ENCODE measurements around the gene GJC2. TPM values are rescaled to one million over a fixed set of nuclear protein-coding genes. Genes with fewer than 3 reads are reported as not detected.

Gene GJC2
- total RNA-seq, 1 donor from 2014 or later: 1.2 TPM

- DNase-seq: no peak
Observed at GRCh38 chr1:228145463-228146416, 4.0 kb upstream of the GJC2 start.

DNA sequence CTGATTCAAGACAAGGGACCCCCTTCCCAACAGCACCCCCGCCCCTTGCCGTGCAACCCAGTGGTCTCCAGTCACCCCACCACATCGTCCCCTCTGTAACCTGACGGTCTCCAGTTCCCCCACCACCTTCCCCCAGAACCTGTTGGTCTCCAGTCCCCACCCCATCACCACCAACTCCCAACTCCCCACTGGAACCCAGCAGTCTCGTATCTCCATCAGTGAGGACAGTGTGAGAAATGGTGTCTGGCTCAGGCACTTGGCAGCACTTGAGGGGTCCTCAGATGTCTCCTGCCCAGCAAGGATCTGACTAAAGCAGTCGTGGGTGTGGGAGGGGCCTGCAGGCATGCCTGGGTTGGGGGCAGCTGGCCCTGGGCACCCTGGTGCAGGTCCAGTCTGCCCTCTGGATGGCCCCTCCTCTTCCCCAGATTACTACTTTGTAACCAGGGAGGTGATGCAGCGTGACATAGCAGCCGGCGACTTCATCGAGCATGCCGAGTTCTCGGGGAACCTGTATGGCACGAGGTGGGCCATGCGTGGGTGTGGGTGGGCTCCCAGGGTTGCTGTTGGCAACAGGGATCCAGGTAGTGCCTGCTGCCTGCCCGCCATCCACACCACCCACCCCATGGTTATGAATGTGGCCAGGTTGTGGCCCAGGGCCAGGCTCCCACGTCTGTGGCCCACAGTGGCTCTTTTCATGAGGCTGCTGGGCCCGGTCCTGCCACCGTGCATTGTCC, 3.1 kb upstream of the GJC2 start:
- no peak for DNase-seq

GRCh38 chr1:228147151-228147693, 2.5 kb upstream of the GJC2 start:
- no peak for DNase-seq

DNA sequence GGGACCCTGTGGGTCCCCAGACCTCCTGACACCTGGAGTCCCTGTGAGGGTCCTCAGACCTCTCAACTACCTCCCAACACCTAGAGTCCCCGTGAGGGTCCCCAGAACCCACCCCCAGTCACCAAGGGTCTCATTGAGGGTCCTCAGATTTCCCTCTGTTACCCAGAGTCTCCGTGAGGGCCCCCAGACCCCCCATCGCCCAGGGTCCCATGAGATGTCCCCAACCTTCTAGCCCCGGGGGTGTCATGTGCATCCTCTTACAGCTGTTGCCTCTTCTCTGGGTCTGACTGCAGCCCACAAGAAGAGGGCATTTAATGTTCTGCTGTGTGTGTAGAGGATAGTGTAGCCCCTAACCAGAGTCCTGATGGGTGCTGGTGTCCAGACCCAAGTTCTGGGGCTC, 2.0 kb upstream of the GJC2 start:
- DNase-seq: no peak

DNA sequence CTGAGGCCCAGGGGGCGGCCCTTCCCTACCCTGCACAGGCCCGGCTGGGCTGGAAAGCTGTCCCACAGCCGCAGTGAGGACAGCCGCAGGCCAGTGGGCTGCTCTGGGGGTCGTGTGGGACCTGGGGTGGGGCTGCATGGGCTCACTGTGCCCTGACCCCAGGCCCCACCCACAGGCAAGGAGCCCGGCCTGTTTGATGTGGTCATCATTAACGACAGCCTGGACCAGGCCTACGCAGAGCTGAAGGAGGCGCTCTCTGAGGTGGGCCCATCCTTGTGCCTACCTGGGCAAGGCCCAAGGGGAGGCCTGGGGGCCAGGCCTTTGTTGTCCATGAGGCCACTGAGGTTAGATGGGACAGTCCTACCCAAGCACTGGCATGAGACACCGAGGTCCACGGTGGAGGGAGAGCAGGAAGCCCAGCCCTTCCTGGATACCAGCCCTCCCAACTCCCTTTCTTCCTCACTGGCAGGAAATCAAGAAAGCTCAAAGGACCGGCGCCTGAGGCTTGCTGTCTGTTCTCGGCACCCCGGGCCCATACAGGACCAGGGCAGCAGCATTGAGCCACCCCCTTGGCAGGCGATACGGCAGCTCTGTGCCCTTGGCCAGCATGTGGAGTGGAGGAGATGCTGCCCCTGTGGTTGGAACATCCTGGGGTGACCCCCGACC, 1.4 kb upstream of the GJC2 start:
- DNase-seq: no peak

- no peak for DNase-seq
Observed at GRCh38 chr1:228148935-228149405, 760 bp upstream of the GJC2 start.

DNA sequence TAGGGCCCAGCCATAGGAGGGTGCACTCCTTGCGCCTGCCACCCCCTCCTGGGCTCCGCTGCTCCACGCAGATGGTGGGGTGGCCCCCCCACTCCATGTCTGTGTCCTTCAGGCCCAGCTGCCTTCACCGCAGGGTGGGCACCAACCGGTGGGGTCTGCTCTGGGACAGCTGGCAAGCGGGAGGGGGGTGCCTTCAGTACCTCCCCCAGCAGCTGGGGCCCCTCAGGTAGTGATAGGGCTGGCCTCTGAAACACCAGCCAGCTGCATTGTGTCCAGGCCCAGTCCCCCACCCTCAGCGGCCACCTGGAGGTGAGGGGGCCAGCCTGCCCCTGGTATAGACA, 360 bp downstream of the GJC2 start:
- no peak for DNase-seq

DNA sequence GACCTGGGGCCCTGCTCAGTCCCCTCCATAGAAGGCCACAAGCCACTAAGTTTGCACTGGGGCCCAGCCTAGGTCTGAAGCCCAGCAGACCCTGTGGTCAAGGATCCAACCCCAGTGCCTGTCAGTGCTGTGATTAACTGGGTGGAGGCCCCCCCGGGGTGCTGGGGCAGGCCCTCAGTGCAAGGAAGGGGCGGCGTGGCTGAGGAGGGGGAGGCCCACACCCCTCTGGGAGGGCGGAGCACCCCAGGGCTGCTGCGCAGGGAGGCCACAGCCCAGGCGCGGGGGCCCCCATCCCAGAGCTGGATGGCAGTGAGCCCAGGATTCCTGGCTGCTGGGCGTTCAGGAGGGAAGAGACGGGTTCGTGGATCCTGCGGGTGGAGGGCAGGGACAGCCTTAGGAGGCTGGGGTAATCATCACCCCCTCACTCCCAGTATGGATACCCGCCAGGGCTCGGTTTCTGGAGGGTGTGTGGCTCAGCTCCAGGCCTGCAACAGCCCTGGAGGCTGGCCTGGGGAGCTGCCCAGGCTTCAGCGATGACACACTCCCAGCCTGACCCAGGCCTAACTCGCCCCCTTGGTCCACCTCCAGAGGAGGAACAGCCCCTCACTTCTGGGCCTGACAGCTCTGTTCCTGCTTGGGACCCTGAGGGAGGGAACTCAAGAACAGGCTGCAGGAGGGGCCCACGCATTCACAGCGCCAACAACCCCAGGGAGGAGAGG, 890 bp downstream of the GJC2 start:
- DNase-seq: peak; percentile 64

- DNase-seq: no peak
Observed at GRCh38 chr1:228151180-228151925, 1.6 kb downstream of the GJC2 start.

DNA sequence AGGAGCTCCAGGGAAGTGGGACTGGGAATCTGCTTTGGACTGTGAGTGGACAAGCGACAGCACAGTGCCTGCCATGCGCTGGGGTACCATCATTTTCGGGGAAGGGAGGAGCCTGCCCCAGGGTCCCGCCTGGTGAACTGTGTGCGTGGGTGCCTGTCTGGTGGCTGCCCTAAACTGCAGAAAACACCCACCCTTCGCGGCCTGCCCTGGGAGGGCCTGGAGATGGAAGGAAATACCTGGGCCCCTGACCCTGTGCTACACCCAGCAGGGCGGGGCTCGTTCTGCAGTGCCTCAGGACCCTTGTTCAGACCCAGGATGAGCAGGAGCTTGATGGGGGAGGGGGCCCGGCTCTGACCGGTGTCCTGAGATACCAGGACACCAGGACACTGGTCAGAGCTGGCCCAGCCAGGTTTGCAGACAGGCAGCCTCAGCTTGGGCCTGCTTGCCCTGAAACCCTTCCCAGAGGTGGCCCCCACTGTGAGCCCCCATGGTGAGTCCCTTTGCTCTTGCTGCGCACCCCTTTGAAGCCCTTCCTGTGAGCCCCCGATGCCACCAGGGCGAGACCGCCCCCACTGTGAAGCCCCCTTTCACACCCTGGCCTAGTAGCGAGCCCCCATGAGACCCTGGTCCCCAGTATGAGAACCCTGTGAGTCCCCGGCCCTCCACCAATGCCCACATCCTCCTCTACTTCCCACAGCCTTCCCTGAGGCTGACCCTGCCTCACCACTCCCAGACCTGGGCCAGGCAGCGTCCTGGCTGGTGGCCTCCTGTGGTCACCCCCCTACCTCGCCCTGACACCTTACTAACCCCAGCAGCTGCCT, 2.6 kb downstream of the GJC2 start:
- DNase-seq: no peak

- DNase-seq: no peak
Observed at GRCh38 chr1:228152918-228153258, 3.2 kb downstream of the GJC2 start.

- DNase-seq: no peak
Observed at GRCh38 chr1:228154021-228154669, 4.4 kb downstream of the GJC2 start.

DNA sequence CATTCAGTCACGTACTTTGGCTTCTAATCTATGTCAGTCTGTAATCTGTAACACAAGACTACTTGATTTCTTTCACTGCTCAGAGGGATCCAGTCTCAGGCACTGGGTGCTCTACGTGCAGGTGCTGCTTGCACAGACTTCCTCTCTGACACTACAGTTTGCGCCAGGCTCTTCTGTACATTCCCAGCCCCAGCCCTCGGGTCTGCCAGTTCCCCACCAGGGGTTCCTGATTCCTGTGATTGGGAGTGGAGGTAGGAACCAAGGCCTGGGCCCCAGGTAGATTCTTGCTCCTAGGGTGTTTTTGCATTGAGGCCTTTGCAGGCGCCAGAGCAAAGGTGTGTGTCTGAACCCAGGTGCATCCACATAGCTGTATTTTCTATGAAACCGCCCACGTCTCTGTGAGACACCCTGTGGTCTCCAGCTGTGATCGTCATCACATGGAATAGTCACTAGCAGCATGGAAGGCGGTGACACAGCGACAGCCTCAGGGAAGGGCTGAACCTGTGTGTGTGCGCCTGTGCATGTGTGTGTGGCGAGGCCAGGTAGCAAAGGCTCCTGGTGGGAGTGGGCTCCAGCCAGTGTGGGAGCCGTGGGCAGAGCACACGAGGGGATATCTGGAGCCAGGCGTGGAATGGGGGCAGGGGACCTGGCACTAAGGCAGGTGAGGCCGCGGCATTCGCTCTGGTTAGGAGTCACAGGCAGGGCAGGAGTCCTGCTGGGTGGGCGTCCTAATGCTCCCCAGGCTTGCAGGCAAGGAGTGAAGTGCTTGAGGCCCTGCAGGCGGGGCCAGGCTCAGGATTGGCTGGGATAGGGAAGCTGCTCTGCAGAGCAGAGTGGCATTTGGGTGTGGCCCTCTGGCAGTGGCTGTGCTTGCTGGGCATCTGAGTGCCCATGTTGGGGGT, 5.2 kb downstream of the GJC2 start:
- DNase-seq: no peak

DNA sequence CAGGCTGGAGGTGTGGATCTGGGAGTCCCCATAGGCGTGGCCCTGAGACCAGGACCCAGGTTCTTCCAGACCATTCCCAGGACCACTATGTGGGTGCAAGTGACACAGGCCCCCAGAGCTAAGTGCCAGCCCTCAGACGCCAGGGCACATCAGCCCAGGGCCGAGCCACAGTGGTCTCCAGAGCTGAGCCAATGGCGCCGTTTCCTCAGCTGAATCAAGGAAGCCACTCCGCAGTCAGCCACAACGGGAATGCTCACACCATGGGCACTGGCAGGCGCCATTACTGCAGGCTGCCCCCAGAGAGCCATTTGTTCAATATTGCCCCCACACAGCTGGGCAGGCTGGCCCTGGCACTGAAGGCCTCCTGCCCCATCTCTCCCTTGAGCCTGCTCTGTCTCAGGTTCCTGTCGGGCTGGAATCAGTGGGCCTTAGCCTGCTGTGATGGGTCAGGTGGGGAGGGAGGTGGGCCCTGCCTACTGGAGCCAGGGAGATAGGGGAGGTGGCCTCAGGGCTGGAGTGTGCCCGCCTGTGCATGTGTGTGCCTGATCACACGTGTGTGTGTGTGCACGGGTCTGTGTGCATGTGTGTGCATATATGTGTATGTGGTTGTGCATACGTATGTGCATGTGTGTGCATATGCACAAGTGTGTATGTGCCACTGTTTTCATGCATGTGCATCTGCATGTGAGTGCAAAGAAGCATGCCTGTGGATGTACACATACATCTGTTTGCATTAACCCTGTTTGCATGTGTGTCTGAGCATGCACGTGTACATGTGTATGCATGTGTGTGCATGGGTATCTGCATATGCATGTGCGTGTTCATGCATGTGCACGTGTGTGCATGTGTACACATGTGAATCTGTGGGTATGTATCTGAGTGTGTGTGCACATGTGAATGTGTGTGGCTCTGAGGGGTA, 6.1 kb downstream of the GJC2 start:
- no peak for DNase-seq

DNA sequence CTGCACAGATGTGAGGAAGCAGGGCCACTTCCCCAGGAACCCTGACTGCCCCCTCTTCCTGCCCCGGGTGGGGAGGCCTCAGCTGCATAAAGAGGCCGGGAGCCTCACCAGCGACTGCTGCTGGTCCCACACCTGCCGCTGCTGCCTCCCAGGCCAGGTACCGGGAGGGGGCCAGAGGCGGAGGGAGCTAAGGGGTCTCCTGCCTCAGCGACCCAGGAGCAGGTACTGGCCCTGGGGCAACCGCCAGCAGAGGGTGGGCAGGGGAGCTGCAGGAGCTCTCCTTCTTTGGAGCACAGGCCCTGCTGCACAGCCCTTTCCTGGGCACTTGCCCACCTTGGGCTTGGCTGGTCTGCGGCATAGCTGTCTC, 6.8 kb downstream of the GJC2 start:
- no peak for DNase-seq

DNA sequence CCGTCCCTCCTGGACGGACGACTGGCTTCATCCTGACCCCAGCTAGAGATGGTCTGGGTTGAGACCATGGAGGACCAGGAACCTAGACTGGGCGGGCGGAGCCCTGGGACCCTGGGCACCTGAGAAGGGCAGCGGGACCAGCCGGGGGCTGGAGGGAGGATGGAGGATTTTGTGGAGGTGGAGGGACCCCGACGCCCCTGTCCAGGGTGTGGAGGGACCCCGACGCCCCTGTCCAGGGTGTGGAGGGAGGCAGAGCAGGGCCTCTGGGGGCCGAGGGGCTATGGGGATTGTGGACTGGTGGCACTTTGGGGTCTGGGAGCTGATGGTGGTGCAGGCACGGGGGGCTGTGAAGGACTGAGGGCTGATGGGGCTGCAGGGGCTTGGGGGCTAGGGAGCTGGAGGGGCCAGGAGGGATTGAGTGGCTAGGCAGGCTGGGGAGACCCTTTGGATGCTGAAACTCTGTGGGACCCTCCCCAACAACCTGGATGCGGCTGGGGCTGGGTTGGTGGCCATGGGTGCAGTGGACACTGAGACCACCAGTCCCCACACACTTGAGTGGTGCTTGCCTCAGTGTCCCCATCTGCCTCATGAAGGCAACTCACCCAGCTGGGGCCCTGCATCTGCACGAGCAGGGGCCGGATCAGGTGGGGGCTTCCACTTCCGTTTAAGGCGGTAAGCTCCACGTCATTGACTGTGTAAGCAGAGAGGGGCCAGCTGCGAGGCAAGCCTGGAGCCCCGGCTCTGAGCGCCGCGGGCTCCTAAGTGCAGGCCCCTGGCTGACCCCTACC, 7.4 kb downstream of the GJC2 start:
- no peak for DNase-seq

DNA sequence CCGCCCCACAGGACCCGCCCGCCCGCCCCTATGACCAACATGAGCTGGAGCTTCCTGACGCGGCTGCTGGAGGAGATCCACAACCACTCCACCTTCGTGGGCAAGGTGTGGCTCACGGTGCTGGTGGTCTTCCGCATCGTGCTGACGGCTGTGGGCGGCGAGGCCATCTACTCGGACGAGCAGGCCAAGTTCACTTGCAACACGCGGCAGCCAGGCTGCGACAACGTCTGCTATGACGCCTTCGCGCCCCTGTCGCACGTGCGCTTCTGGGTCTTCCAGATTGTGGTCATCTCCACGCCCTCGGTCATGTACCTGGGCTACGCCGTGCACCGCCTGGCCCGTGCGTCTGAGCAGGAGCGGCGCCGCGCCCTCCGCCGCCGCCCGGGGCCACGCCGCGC, 8.0 kb downstream of the GJC2 start:
- DNase-seq: no peak

All from skin of body (tissue), 2 donors.